HG03064 (cell line): Measurements from ENCODE around the gene SRM.
"Not testable (repeated sequence)": the region's sequence is repeated elsewhere in the genome, so short reads cannot be mapped to it uniquely, and the experiment has no call there.

ENCODE experiments used
- ATAC-seq: cut with Tn5 transposase; IDR thresholded peaks from one replicate; pipeline ENCODE4 v1.9.1; 2021; ENCODE audit warnings: low read depth; ENCODE audit not compliant: unreplicated experiment

SRM gene

DNA sequence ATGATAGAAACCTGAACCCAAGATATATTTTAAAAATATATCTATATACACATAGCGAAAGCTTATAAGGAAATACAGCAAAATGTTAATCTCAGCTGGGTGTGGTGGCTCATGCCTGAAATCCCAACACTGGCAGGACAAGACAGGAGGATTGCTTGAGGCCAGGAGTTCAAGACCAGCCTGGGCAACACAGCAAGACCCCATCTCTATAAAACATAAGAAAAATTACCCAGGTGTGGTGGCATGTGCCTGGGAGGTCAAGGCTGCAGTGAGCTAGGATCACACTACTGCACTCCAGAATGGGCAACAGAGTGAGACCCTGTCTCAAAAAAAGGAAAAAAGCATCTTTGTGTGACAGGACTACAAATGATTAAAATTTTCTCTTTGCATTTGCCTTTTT lies 6.0 kb upstream of the SRM start:
- no peak for ATAC-seq

DNA sequence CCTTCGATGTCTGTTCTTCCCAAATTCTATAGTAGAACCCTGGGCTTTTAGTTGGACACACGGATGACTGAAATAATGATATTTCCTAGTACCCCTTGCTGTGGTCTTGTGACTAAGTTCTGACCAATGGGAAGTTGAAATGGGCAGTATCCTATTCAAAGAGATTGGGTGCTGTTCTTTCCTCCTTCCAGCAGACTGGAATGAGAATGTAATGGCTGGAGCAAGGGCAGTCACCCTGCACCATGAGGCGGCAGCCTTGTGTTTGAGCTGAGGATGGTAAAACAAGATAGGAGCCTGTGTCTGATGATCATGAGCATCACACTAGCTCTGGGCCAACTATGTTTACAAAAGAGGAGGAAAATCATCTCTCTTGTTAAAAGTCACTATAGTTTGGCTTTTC lies 5.1 kb upstream of the SRM start:
- ATAC-seq, result no peak

DNA sequence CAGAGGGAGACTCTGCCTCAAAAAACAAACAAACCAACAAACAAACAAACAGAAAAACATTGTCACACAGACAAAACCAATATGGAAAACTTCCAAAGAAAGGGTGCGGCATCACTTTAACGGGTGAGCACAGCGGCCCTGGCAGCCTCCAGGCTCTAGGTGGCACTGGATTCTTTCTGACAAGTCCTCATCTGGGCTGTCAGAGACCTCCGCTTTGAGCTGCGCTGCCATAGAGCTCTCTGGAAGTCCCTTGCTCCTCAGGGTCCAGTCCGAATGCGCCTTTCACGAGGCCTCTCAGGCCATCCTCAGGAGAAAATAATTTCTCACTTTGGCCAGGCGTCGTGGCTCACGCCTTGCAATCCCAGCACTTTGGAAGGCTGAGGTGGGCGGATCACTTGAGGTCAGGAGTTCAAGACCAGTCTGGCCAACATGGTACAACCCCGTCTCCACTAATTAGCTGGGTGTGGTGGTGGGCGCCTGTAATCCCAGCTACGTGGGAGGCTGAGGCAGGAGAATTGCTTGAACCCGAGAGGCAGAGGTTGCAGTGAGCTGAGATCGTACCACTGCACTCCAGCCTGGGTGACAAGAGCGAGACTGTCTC lies 4.2 kb upstream of the SRM start:
- not testable (repeated sequence) for ATAC-seq

DNA sequence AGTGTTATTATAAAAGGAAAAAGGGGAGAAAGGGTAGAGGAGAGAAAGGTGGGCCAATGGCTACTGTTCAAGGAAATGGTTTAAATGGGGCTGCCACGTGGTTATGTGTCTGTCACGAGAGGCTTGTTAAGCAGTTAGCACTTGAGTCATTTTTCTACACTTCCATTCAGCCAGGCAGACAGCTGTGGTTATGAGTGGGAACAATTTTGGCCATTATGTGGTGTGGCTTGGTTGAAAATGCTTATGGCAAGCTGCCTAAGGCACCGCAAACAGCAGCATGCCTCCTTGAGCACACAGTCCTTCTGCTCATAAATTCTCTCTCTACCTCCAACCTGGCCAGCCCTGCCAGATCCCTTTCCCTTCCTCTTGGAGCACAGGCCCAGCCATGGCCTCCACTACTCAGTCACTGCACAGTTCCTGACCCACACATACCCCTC lies 3.2 kb upstream of the SRM start:
- ATAC-seq, result no peak

DNA sequence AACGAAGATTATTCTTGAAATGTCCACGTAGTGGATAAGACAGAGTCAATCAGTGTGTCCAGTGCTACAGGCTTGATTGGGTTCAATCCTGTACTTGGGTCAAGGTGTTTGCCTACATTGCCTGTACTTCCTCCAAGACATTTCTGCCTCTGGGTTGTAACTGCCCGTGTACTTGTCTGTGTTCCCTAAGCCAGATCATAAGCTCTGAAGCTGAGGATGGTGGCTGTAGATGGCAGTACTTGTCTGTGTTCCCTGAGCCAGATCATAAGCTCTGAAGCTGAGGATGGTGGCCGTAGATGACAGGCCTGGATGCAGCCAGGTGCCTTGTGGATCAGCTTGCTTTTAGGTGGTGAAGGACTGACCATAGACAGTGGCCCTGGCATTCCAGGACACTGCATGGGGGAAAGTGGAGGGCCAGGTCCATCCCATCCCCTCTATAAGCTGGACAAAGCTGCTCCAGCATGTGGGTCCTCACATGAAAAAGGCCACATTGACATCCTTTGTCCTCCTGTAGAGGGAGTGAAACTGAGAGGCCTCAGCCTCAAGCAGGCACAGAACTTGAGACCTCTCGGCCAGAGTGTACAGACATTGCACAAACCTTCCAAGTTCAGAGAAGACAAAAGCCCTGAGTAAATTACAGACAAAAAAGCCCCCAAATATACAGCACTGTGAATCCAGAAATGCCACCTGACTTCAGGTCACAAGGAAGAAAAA lies 2.0 kb upstream of the SRM start:
- no peak for ATAC-seq

DNA sequence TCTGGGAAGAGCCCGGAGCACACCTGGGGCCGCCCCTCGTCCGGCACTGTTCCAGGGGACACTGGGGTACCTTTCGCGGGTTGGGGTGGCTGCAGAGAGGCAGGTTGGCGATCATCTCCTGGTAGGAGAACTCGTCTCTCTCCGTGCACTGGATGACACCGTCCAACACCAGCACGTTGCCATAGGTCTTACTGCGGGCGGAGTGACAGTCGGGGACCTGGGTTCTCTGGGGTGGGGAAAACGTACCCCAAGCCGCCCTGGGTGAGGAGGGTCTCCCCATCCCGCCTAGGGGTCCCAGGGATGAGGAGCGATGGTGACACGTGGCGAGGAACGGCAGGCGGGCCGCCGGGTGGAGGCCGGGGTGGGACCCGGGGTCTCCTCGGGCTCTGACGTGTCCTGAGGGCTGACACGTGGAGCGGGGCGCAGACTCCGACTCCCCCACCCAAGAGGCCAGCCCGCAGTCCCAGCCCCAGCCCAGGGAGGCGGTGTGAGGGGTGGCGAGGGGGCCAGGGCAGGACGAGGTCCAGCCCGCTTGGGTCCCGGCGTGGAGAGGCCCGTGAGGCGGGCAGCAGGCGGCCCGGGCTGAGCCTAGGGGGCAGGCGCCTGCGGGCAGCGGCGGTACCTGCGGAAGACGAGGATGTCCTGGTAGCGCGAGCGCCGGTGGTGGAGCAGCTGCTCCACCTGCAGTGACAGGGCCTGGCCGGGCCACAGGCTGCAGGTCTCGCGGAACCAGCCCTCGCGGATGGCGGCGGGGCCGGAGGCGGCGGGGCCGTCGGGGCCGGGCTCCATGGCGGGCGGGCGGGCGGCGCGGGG lies 457 bp downstream of the SRM start:
- peak; percentile 21 for ATAC-seq

DNA sequence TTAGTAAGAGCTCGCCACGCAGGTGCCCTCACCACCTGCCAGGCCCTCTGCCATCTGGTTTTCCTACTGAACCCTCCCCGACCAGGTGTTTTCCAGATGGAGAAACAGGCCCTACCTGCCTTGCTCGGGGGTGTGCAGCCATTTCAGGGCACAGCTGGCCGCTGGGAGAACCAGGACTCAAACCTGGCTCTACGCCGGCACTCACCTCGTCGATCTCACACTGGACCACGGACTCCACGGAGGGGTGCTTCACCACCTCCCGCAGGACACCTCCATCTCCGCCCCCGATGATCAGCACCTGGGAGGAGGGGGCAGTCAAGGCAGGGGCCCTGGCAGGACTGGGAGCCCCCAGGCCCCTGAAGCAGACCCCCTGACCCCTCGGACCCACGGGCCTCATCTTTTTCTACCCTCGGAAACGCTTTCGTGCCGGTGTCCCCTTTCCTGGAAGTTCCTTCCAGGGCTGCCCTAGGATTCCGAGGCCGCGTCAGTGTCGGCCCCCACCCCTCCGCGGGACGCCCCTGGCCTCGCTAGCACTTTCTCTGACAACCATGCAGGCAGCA lies 1.1 kb downstream of the SRM start:
- ATAC-seq, result no peak

DNA sequence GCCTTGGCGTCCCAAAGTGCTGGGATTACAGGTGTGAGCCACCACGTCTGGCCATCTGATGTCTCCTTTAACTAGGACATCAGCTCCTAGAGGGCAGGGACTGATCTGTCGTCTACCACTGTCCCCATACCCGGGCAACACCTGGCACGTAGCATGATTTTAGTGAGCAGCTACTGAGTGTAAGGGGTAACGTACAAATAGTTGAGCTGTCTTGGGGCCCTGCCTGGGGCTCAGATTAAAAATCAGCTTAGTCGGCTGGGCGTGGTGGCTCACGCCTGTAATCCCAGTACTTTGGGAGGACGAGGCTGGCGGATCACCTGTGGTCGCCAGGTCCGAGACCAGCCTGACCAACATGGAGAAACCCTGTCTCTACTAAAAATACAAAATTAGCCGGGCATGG lies 1.8 kb downstream of the SRM start:
- no peak for ATAC-seq

DNA sequence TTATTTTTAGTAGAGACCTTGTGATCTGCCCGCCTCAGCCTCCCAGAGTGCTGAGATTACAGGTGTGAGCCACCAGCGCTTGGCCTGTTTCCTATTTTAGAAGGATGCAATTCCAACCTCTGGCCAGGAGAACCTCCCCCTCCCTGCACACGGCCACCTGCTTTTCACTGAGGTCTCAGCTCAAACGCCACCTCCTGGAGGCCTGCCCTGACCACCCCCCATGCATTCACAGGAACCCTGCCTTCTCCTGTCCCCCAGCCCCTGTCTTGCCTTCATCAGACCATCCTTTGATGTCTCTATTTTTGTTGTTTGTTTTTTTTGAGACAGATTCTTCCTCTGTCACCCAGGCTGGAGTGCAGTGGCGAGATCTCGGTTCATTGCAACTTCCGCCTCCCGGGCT lies 2.3 kb downstream of the SRM start:
- ATAC-seq, result no peak

DNA sequence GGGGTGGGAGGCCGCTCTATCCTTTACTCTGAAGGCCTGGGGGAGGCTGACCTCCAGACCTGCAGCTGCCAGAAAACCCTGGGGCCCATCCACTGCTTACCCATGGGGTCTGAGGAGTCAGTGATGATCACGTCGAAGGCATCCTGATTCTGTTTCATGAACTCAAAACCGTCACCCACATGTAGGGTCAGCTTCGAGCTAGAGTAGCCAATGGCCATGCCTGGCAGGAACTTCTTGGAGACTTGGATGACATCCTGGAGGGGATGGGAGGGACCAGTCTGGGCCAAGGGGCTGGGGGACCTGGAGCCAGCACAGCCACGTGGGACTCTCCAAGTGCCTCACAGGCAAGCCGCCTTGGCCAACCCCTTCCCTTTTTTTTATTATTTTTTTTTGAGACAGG lies 3.3 kb downstream of the SRM start:
- no peak for ATAC-seq

DNA sequence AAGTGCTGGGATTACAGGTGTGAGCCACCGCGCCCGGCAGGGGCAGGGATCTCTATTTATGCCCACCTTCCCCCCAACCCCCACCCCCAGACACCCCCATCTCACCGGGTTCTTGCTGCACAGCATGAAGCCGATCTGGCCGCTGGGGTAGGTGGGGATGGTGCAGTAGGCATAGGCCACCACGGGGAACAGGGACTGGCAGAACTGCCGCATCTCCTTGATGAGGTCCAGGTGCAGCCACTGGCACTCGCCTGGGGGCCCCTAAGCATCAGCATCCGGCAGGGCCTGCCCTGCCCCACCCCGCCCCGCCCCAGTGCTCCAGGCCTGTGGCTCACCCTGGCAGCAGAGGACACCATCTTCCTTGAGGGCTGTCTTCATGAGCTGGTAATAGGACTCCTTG lies 4.1 kb downstream of the SRM start:
- ATAC-seq, result no peak

DNA sequence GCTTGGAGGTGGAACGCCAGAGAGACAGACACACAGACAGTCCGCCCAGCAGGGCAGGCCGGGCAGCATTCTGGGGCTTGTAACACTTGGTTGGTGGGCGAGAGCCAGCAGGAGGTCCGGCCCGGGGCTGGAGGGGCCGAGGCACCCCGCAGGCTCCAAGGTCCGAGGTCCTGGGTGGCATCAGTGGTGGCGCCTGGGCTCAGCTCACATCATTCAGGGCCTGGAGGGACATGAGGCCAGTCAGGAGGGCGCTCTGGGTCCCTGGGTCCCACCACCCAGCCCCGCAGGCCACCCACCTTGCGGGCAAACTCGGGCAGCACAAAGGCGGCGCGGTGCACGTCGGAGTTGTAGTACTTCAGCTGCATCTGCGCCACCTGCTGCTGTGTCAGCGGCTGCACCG lies 5.2 kb downstream of the SRM start:
- no peak for ATAC-seq

DNA sequence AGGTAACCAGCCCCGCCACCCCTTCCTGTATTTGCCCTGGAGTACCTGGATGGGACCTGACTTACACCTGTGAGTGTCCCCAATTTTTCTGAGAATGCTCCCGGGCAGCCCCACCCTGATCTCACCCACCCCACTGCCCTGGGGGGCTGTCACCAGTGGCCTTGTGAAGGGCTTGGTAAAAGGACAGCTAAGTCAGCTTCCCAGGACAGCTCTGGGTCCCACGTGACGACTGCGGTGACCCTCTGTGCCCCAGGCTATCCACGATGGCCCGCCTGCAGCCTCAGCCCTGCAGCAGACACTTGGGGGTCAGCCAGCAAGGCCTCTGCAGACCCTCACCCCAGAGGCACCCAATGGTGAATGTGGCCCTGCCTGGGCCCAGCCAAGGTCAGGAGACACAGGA lies 5.6 kb downstream of the SRM start:
- ATAC-seq, result no peak

DNA sequence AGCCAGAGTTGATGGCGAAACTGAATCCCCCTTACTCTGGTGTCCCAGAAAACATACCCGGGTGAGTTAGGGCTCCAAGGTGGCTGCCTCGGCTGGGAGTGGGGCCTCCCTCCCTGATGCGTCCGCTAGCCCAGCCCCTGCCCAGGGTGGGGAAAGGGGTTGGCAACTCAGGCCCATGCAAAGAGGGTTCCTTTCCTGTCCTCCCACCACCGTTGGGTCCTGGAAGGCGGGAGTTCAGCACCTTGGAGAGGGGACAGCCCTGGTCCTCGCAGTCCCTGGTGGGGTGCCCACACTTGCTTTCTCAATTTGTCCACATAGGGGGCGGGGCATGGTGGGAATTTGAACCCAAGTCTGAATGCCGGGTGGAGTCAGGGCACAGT lies 6.1 kb downstream of the SRM start:
- ATAC-seq, result no peak

DNA sequence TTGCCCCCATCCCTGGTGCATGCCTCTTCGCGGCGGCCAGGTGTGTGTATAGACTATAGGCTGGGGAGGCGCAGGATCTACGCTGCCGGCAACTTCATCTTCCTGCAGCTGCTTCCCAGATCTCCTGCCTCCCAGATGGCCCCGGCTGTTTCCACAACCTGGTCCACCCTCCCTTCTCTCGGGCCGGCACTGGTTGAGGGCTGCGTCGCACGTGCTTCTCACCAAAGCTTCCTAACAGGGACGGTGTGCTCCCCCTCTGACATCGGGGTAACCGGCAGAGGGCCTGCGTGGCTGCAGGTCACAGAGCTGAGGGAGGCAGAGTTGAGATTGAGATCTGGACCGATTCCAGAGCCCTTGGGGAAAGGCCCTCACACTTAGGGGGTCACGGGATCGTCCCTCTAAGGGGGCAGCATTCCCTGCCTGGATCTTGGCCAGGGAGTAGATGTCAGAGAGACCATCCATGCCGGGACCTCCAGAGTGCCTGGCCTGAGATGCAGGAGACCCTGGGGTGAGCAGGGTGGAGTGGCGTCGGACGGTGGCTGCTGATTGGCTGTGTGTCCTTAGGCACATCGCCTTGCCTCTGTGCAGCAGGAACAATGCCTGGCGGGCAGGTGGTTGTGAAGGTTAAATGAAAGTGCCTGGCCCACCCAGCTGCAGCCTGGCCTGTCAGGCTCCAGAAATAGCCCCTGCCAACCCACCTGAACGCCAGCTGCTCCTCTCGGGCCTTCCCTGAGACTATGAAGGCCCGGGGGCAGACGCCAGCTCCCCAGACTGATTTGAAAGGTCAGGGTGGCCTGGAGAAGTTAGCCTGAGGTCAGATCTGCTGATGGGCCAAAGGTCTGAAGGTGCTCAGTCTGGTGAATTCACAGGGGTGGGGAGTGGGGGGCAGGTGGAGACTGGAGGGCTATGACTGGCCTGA lies 6.7 kb downstream of the SRM start:
- no peak for ATAC-seq

DNA sequence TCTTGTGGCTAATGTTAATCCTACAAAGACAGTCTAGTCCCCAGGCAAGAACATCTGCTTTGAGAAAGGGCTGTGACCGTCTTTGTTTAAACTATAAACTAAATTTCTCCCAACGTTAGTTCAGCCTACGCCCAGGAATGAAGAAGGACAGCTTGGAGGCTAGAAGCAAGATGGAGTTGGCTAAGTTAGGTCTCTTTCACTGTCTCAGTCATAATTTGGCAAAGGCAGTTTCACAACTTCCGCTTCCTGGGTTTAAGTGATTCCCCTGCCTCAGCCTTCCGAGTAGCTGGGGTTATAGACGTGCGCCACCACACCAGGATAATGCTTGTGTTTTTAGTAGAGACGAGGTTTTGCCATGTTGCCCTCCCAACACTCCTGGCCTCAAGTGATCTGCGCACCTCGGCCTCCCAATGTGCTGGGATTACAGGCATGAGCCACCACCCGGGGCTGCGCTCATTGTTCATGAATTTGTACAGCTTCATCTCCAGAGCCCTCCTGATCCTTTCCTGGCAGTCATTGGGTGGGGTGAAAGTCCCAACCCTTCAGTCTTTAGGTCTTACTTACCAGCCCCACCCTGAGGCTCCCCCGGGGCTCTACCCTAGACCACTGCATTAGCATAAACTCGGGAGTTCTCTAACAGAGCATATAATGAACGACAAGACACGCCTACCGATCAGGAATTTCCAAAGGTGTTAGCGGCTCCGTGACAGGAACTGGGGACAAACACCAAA lies 7.9 kb downstream of the SRM start:
- no peak for ATAC-seq

DNA sequence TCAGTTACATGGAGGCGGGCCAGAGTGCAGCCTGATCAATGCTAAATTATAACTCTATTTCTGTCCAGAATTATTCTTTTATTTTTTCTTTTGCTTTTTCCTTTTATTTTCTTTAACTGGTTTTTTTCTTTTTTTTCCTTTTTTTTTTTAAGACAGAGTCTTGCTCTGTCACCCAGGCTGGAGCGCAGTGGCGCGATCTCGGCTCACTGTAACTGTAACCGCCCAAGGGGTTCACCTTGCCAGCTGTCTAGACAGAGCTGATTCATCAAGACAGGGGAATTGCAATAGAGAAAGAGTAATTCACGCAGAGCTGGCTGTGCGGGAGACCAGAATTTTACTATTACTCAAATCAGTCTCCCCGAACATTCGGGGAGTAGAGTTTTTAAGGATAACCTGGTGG lies 8.7 kb downstream of the SRM start:
- not testable (repeated sequence) for ATAC-seq

DNA sequence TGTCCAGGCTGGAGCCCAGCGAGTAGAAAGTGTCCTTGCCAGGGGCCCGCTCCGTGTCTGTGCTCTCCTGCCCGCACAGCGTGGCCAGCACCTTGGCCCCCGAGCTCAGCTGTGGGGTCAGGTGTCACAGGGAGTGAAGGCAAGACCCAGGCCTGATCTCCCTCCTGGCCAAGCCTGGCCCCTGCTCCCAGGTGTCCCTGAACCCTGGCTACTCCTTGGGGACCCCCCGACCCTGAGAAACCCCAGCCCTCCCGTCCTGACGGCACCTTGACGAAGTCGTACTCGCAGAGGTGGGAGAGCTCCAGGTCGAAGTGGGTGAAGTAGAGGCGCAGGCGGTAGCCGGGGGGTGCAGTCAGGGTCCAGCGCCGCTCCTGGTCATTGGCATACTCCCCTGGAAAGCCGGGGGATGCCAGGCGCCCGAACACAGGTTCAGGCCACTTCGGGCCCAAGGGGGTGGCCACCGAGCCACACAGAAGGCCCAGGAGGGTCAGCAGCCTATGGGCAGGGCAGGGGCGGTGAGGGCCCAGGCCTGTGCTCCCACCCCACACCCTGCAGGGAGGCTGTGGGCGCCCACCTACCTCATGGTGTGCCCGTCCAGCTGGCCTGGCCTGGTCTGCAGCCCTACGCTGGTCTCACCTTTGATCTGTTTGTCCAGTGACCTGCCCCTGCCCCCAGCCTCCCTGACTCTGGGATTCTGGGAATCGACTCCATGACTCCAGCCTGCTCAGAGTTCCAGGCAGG lies 13.0 kb downstream of the SRM start, which contains the start of gene MASP2:
TSS of gene MASP2 (minus strand) at position 615 of the 741 bp plus-strand sequence. CDS start at position 583, 32 bp downstream.
- ATAC-seq, result no peak

DNA sequence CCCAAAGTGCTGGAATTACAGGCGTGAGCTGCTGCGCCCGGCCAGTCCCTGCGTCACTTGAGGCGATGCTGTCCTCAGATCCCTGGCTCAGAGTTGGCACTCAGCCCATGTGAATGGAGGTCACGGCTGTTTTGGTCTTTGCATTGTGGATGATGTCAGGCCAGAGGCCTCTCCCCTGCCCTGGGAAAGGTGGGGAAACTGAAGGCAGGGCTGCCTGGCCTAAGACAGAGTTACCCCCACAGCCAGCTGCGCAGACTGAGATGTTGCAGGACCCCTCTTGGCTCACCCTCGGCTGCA lies 13.6 kb downstream of the SRM start:
- no peak for ATAC-seq
